GM23248 (cell line): ENCODE results near the gene TAF3.

Source experiments
- EZH2 ChIP-seq: fragments of 200-600 bp; sonication (generic); IDR thresholded peaks from 2 replicates; pipeline ENCODE4 v1.6.1; 2018; ENCODE audit warnings: antibody characterized with exemption, mild to moderate bottlenecking; ENCODE audit not compliant: insufficient read depth, poor library complexity, severe bottlenecking
- EZH2phosphoT487 ChIP-seq: fragments of 200-600 bp; sonication (generic); IDR thresholded peaks from 2 replicates; pipeline ENCODE4 v1.6.1; 2018; ENCODE audit warnings: antibody characterized with exemption, moderate library complexity, mild to moderate bottlenecking, low read depth; ENCODE audit not compliant: insufficient read depth

GRCh38 chr10:7928536-7928935 is 110.2 kb downstream of the TAF3 start:
- TF ChIP-seq EZH2, result no peak
- TF ChIP-seq EZH2phosphoT487, result no peak
